H1 (cell line): ENCODE data around the gene ODF4. TPM values are rescaled to one million over a fixed set of nuclear protein-coding genes. Genes with fewer than 3 reads are reported as not detected.

ENCODE experiments used
- CTCF ChIA-PET: fragments of 300-600 bp; sonication (Branson Sonifier 250); formaldehyde crosslinking; loops from one replicate; lab custom pipeline; 2021; ENCODE audit not compliant: partially characterized antibody; lab: Charles Lee
- POLR2A ChIA-PET: fragments of 300-600 bp; sonication (Branson Sonifier 250); formaldehyde crosslinking; loops from one replicate; lab custom pipeline; 2021; ENCODE audit warnings: inconsistent platforms; ENCODE audit not compliant: partially characterized antibody; lab: Charles Lee
- DNase-seq, 2 experiments: peaks; one replicate each; pipeline versions ENCODE4 v3.0.0 to v3.0.0-alpha.2; 2010 to 2022; ENCODE audit warnings: low spot score in 2 of 2, low read depth in 1 of 2, mixed read lengths in 1 of 2
- FAIRE-seq: peaks from 2 replicates; lab custom pipeline; 2011; peaks lifted over from hg19 to GRCh38; lab: Jason Lieb, UNC
- H2AFZ ChIP-seq: 2 replicates; pipeline ENCODE4 v1.8.1; 2012; ENCODE audit warnings: low read length, inconsistent platforms
- H2AK5ac ChIP-seq: 2 replicates; pipeline ENCODE4 v1.6.1; 2013; ENCODE audit warnings: low read depth, low read length
- H2BK120ac ChIP-seq: replicated peaks from 2 replicates; pipeline ENCODE3; 2013; ENCODE audit warnings: low read depth, low read length, inconsistent platforms
- H2BK12ac ChIP-seq: 2 replicates; pipeline ENCODE4 v1.6.1; 2013; ENCODE audit warnings: low read depth, low read length
- H2BK15ac ChIP-seq: 2 replicates; pipeline ENCODE4 v1.6.1; 2013; ENCODE audit warnings: low read length
- H2BK20ac ChIP-seq: 2 replicates; pipeline ENCODE4 v1.6.1; 2013; ENCODE audit warnings: low read length
- H2BK5ac ChIP-seq: 2 replicates; pipeline ENCODE4 v1.6.1; 2013; ENCODE audit warnings: low read depth, low read length
- H3K14ac ChIP-seq: 2 replicates; pipeline ENCODE4 v1.6.1; 2013; ENCODE audit warnings: inconsistent platforms; ENCODE audit not compliant: insufficient read length
- H3K18ac ChIP-seq: 2 replicates; pipeline ENCODE4 v1.6.1; 2013; ENCODE audit warnings: low read length; ENCODE audit errors: extremely low read depth
- H3K23ac ChIP-seq: 2 replicates; pipeline ENCODE4 v1.6.1; 2013; ENCODE audit warnings: inconsistent platforms; ENCODE audit not compliant: insufficient read length
- H3K23me2 ChIP-seq: 2 replicates; pipeline ENCODE4 v1.6.1; 2013; ENCODE audit warnings: low read depth, low read length
- H3K27ac ChIP-seq: 2 replicates; pipeline ENCODE4 v1.6.1; 2011; ENCODE audit warnings: low read depth, low read length, inconsistent platforms
- H3K27me3 ChIP-seq, 4 experiments: replicated peaks in 1 of 4; 1 replicate in 1 of 4; 2 replicates in 3 of 4; pipeline versions ENCODE4 v1.6.1 to v1.8.1; 2011 to 2013; ENCODE audit warnings: low read length in 3 of 4, mild to moderate bottlenecking in 3 of 4, inconsistent platforms in 2 of 4, mixed read lengths in 2 of 4, moderate library complexity in 1 of 4; ENCODE audit not compliant: control insufficient read depth in 3 of 4, insufficient read depth in 3 of 4; ENCODE audit errors: extremely low read depth in 1 of 4
- H3K36me3 ChIP-seq, 4 experiments: 2 replicates each; pipeline versions ENCODE4 v1.6.1 to v1.8.1; 2011 to 2013; ENCODE audit warnings: mild to moderate bottlenecking in 4 of 4, low read length in 3 of 4, moderate library complexity in 2 of 4, control low read depth in 1 of 4, inconsistent platforms in 1 of 4; ENCODE audit not compliant: insufficient read depth in 4 of 4, control insufficient read depth in 2 of 4
- H3K4ac ChIP-seq: replicated peaks from 2 replicates; pipeline ENCODE3; 2013; ENCODE audit warnings: low read length, low read depth, mixed read lengths, inconsistent platforms; ENCODE audit not compliant: insufficient read length
- H3K4me1 ChIP-seq, 4 experiments: replicated peaks in 1 of 4; 1 replicate in 1 of 4; 2 replicates in 3 of 4; pipeline versions ENCODE4 v1.6.1 to v1.8.1; 2011 to 2013; ENCODE audit warnings: low read length in 3 of 4, inconsistent platforms in 2 of 4, mixed read lengths in 1 of 4; ENCODE audit not compliant: insufficient read depth in 4 of 4, control insufficient read depth in 3 of 4
- H3K4me2 ChIP-seq, 2 experiments: 2 replicates each; pipeline versions ENCODE4 v1.6.1 to v1.8.1; 2011 to 2013; ENCODE audit warnings: low read depth in 2 of 2, low read length in 2 of 2, control low read depth in 1 of 2, inconsistent platforms in 1 of 2, mild to moderate bottlenecking in 1 of 2; ENCODE audit not compliant: insufficient read depth in 1 of 2
- H3K4me3 ChIP-seq, 4 experiments: fragments of 200-600, 300-600 bp in 1 of 4; sonication (generic), shearing (Covaris generic), sonication (Bioruptor Twin) in 1 of 4; 2 replicates each; pipeline versions ENCODE4 v1.5.1 to v1.8.1; 2011 to 2016; ENCODE audit warnings: low read length in 4 of 4, low read depth in 3 of 4, control low read depth in 2 of 4, inconsistent platforms in 2 of 4, mild to moderate bottlenecking in 2 of 4, mixed read lengths in 1 of 4, moderate library complexity in 1 of 4; ENCODE audit not compliant: insufficient read depth in 2 of 4; ENCODE audit errors: extremely low read depth in 1 of 4
- H3K56ac ChIP-seq: replicated peaks from 2 replicates; pipeline ENCODE3; 2013; ENCODE audit warnings: low read depth, mild to moderate bottlenecking, mixed read lengths, low read length, inconsistent platforms; ENCODE audit not compliant: insufficient read length
- H3K79me1 ChIP-seq: 2 replicates; pipeline ENCODE4 v1.6.1; 2013; ENCODE audit warnings: low read depth, low read length, control low read depth
- H3K79me2 ChIP-seq, 2 experiments: 2 replicates each; pipeline versions ENCODE4 v1.6.1 to v1.8.1; 2012 to 2013; ENCODE audit warnings: low read length in 2 of 2, mild to moderate bottlenecking in 2 of 2, inconsistent platforms in 1 of 2; ENCODE audit not compliant: insufficient read depth in 2 of 2, control insufficient read depth in 1 of 2
- H3K9ac ChIP-seq, 4 experiments: replicated peaks in 1 of 4; 1 replicate in 1 of 4; 2 replicates in 3 of 4; pipeline versions ENCODE4 v1.6.1 to v1.8.1; 2011 to 2013; ENCODE audit warnings: low read depth in 3 of 4, low read length in 3 of 4, control low read depth in 2 of 4, mild to moderate bottlenecking in 2 of 4, moderate library complexity in 2 of 4, inconsistent platforms in 1 of 4; ENCODE audit errors: extremely low read depth in 1 of 4
- H3K9me3 ChIP-seq, 2 experiments: 2 replicates each; pipeline versions ENCODE4 v1.6.1 to v1.8.1; 2012 to 2013; ENCODE audit warnings: mild to moderate bottlenecking in 2 of 2, moderate library complexity in 2 of 2, control low read depth in 1 of 2, inconsistent platforms in 1 of 2, low read depth in 1 of 2, low read length in 1 of 2, mixed read lengths in 1 of 2; ENCODE audit not compliant: insufficient read depth in 2 of 2
- H4K20me1 ChIP-seq, 2 experiments: replicated peaks in 1 of 2; 2 replicates each; pipeline versions ENCODE3 to v1.8.1; 2011 to 2013; ENCODE audit warnings: inconsistent platforms in 2 of 2, low read length in 2 of 2, mild to moderate bottlenecking in 1 of 2; ENCODE audit not compliant: insufficient read depth in 2 of 2, control insufficient read depth in 1 of 2
- H4K5ac ChIP-seq: 2 replicates; pipeline ENCODE4 v1.6.1; 2013; ENCODE audit warnings: low read length, low read depth, mixed read lengths, inconsistent platforms; ENCODE audit not compliant: insufficient read length
- H4K8ac ChIP-seq: 2 replicates; pipeline ENCODE4 v1.8.0; 2013; ENCODE audit warnings: mild to moderate bottlenecking, moderate library complexity, low read length, inconsistent platforms; ENCODE audit not compliant: insufficient read depth; ENCODE audit errors: extremely low read depth
- H4K91ac ChIP-seq: replicated peaks from 2 replicates; pipeline ENCODE3; 2013; ENCODE audit warnings: low read length, mixed read lengths, inconsistent platforms; ENCODE audit not compliant: insufficient read length
- BCL11A ChIP-seq, 2 experiments: IDR thresholded peaks; one replicate each; pipeline ENCODE4 v1.6.1; 2011; ENCODE audit warnings: low read depth in 2 of 2, low read length in 2 of 2, mild to moderate bottlenecking in 2 of 2
- EGR1 ChIP-seq: IDR thresholded peaks from 2 replicates; pipeline ENCODE4 v1.6.1; 2011; ENCODE audit warnings: low read depth, low read length, borderline replicate concordance
- EZH2 ChIP-seq: fragments of 200-600 bp; sonication (generic); IDR thresholded peaks from 2 replicates; pipeline ENCODE4 v1.7.1; 2012; ENCODE audit warnings: low read depth, mild to moderate bottlenecking, moderate library complexity, low read length, inconsistent platforms; ENCODE audit not compliant: severe bottlenecking
- GABPA ChIP-seq: IDR thresholded peaks from 2 replicates; pipeline ENCODE4 v1.6.1; 2011; ENCODE audit warnings: mild to moderate bottlenecking, low read length, moderate library complexity, borderline replicate concordance; ENCODE audit not compliant: insufficient read depth
- GTF2F1 ChIP-seq: IDR thresholded peaks from 2 replicates; pipeline ENCODE4 v1.6.1; 2012; ENCODE audit warnings: low read depth, low read length, improper control_type of control experiment, borderline replicate concordance
- HDAC2 ChIP-seq, 2 experiments: fragments of 300-600 bp in 1 of 2; sonication (generic) in 1 of 2; IDR thresholded peaks; 2 replicates each; pipeline ENCODE4 v1.6.1; 2011 to 2012; ENCODE audit warnings: low read depth in 2 of 2, low read length in 2 of 2, mild to moderate bottlenecking in 2 of 2, moderate library complexity in 2 of 2, borderline replicate concordance in 1 of 2, inconsistent platforms in 1 of 2
- NANOG ChIP-seq: IDR thresholded peaks from 2 replicates; pipeline ENCODE4 v1.6.1; 2011; ENCODE audit warnings: low read length, low read depth, mild to moderate bottlenecking, inconsistent platforms; ENCODE audit not compliant: insufficient read depth, poor library complexity, severe bottlenecking
- RFX5 ChIP-seq: IDR thresholded peaks from 2 replicates; pipeline ENCODE4 v1.6.1; 2011; ENCODE audit warnings: low read depth, low read length, improper control_type of control experiment, borderline replicate concordance
- WGBS, 2 experiments: shearing (Covaris generic) in 1 of 2; methylation state at CpG; one replicate each; pipeline versions ENCODE4 v1.1.6 to v1.1.7; 2013 to 2015; ENCODE audit warnings: low lambda C conversion rate in 2 of 2, mixed read lengths in 2 of 2, inconsistent platforms in 1 of 2, low coverage in 1 of 2, missing lambda C conversion rate in 1 of 2; ENCODE audit not compliant: insufficient replicate concordance in 2 of 2, insufficient coverage in 1 of 2, insufficient read length in 1 of 2; ENCODE audit errors: extremely low coverage in 1 of 2, missing lambda C conversion rate in 1 of 2; 5-methylcytosine and 5-hydroxymethylcytosine counted together
- polyA plus RNA-seq, 7 experiments: library from polyadenylated mRNA; depleted of rRNA in 3 of 7; stranded (reverse) in 5 of 7; unstranded in 2 of 7; fragments of >200 nt in 5 of 7; fragments of 200-250 nt in 2 of 7; gene quantifications; 1 replicate in 5 of 7; 2 replicates in 1 of 7; 4 replicates in 1 of 7; pipeline versions ENCODE4 v1.2.1 to v1.2.3, GENCODE V29; 2011 to 2013; ENCODE audit warnings: missing spikeins in 2 of 7, mixed read lengths in 2 of 7
- total RNA-seq: library from RNA; stranded (reverse); fragmentation: NEBNext Ultra II Directional; extraction: Animal tissue kit (Norgen Biotek cat#: 25700); gene quantifications from 2 replicates; pipeline ENCODE4 v1.2.1, GENCODE V29; 2021
- TF ChIP-seq, protein P1 (sequence below): IDR thresholded peaks from 2 replicates; pipeline ENCODE4 v1.6.1; 2011; ENCODE audit warnings: low read depth, mild to moderate bottlenecking, low read length; ENCODE audit not compliant: insufficient read depth
- TF ChIP-seq, protein P2 (sequence below): IDR thresholded peaks from 2 replicates; pipeline ENCODE4 v1.6.1; 2012; ENCODE audit warnings: low read length, inconsistent platforms

Gene ODF4
- total and polyA plus RNA-seq, 2 of the 8 experiments (the other 6 are each of a cell fraction or from before 2014, with no cell fraction given) = not detected

DNA sequence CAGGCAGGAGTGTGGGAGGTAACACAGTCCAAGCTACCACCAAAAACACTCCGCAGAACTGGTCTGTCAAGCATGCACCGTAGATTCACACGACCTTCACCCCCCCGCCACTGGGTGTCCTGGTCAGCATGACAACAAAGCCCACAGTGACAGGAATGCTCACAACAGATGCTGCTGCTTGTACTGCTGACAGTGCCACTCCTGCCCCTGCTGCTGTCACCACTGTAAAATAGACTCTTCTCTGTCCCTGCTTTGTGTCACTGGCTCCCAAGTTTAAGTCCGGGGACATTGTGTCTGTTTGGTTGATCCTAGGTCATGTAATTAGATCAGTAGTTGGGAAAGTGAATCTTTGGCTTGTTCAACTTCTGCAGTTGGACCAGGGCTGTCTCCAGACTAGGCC lies 7.0 kb upstream of the ODF4 start:
- Histone ChIP-seq H3K4me1 (peaks cover 0 to under 1% (median 0%) of the 10 kb centered on the region in 4 experiments; a peak in 4 of 7 replicates), H3K79me2 (no peaks in the 10 kb centered on the region), H3K4me3 (no peak overlapping the region), H2AK5ac (no peak overlapping the region), H3K27me3 (peaks cover 0 to 5% (median 4%) of the 10 kb centered on the region in 4 experiments; a peak in 4 of 7 replicates), H2AFZ (no peak overlapping the region), H3K14ac (no peak overlapping the region), H4K20me1 (no peaks in the 10 kb centered on the region), H4K8ac (no peak overlapping the region), H4K91ac (no peak overlapping the region), H3K9me3 (no peaks in the 10 kb centered on the region), H2BK120ac (no peak overlapping the region), H3K36me3 (no peaks in the 10 kb centered on the region), H3K4ac (no peak overlapping the region), H3K56ac (no peak overlapping the region), H3K23ac (no peak overlapping the region), H2BK20ac (no peak overlapping the region), H3K27ac (no peak overlapping the region), H2BK15ac (no peak overlapping the region), H2BK5ac (no peak overlapping the region), H3K18ac (no peak overlapping the region), H3K9ac (no peak overlapping the region), H3K79me1 (no peaks in the 10 kb centered on the region), H3K4me2 (peak overlapping the region in 1 of 2 experiments; percentile 37; a peak in 1 of 4 replicates), H2BK12ac (no peak overlapping the region), H4K5ac (no peak overlapping the region), H3K23me2 (no peaks in the 10 kb centered on the region)
- no peak for TF ChIP-seq BCL11A (IDR thresholded peaks at IDR 0.05; ENCODE audit: low read depth in 2 of 2, low read length in 2 of 2)
- TF ChIP-seq, protein P1, sequence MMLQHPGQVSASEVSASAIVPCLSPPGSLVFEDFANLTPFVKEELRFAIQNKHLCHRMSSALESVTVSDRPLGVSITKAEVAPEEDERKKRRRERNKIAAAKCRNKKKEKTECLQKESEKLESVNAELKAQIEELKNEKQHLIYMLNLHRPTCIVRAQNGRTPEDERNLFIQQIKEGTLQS = no peak
- no peak for TF ChIP-seq NANOG
- no peak for TF ChIP-seq GTF2F1
- no peak for TF ChIP-seq GABPA
- TF ChIP-seq, protein P2, sequence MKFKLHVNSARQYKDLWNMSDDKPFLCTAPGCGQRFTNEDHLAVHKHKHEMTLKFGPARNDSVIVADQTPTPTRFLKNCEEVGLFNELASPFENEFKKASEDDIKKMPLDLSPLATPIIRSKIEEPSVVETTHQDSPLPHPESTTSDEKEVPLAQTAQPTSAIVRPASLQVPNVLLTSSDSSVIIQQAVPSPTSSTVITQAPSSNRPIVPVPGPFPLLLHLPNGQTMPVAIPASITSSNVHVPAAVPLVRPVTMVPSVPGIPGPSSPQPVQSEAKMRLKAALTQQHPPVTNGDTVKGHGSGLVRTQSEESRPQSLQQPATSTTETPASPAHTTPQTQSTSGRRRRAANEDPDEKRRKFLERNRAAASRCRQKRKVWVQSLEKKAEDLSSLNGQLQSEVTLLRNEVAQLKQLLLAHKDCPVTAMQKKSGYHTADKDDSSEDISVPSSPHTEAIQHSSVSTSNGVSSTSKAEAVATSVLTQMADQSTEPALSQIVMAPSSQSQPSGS = no peak
- no peak for TF ChIP-seq EZH2
- no peak for TF ChIP-seq EGR1
- TF ChIP-seq RFX5 = no peak
- TF ChIP-seq HDAC2 (IDR thresholded peaks at IDR 0.05; ENCODE audit: borderline replicate concordance in 1 of 2, low read depth in 2 of 2, low read length in 2 of 2) = no peak
- POLR2A ChIA-PET = interaction anchor here (1.3 to 1.7 kb wide), 3 partner anchors 9 to 44 kb away, joined by 4 to 5 read pairs (median 5); partner anchors contain the start of gene KRABD2
- 78% methylated on average over 5 of the region's 5 CpGs; no CpG with 5 or more reads in 1 of the 2 experiments for WGBS, 2 experiments
- CTCF ChIA-PET = interaction anchor here (1.0 to 1.4 kb wide), 3 partner anchors 13 to 29 kb away, joined by 3 to 5 read pairs (median 4); no protein-coding TSS in a partner anchor
- DNase-seq (no peak), FAIRE-seq (no peak)
